Coronary artery (tissue), 2 donors: Measurements from ENCODE around the gene ZDHHC14.

Experiments
- DNase-seq: peaks from one replicate; pipeline ENCODE4 v3.0.0-alpha.2; 2017; ENCODE audit warnings: low spot score
- H3K27ac ChIP-seq, 2 donors: fragments of 200-600 bp; sonication (generic); one replicate each; pipeline ENCODE4 v1.5.1; 2016 to 2019
- H3K4me3 ChIP-seq: fragments of 200-600 bp; sonication (generic); 2 replicates; pipeline ENCODE4 v1.5.1; 2016; ENCODE audit warnings: mild to moderate bottlenecking, moderate library complexity
- CTCF ChIP-seq: fragments of 200-600 bp; sonication (generic); IDR thresholded peaks from one replicate; pipeline ENCODE4 v1.5.1; 2019; ENCODE audit warnings: antibody characterized with exemption

The ZDHHC14 gene

GRCh38 chr6:157396026-157396425 is 15.0 kb downstream of the ZDHHC14 start:
- Histone ChIP-seq H3K4me3 (no peak overlapping the region), H3K27ac (no peak overlapping the region)
- no peak for TF ChIP-seq CTCF
- DNase-seq, result no peak

GRCh38 chr6:157397660-157398059 is 16.7 kb downstream of the ZDHHC14 start:
- no peak for TF ChIP-seq CTCF
- Histone ChIP-seq H3K27ac (no peak overlapping the region), H3K4me3 (no peak overlapping the region)
- DNase-seq, result no peak

GRCh38 chr6:157398151-157398550 is 17.2 kb downstream of the ZDHHC14 start:
- no peak overlapping the region for H3K4me3 ChIP-seq
- no peak for TF ChIP-seq CTCF
- H3K27ac ChIP-seq, result no peak overlapping the region
- DNase-seq, result no peak

- TF ChIP-seq CTCF, result no peak
- DNase-seq, result no peak
- Histone ChIP-seq H3K4me3 (no peak overlapping the region), H3K27ac (no peak overlapping the region)
Observed at GRCh38 chr6:157400676-157401075, 19.7 kb downstream of the ZDHHC14 start.

GRCh38 chr6:157401734-157402338 is 20.8 kb downstream of the ZDHHC14 start:
- DNase-seq, result no peak
- H3K27ac ChIP-seq, result no peak overlapping the region
- no peak for TF ChIP-seq CTCF
- no peak overlapping the region for H3K4me3 ChIP-seq

- H3K4me3 ChIP-seq, result no peak overlapping the region
- TF ChIP-seq CTCF, result no peak
- H3K27ac ChIP-seq, result no peak overlapping the region
- DNase-seq, result no peak
Observed at GRCh38 chr6:157402996-157403685, 22.2 kb downstream of the ZDHHC14 start.

- no peak overlapping the region for H3K27ac ChIP-seq
- TF ChIP-seq CTCF, result no peak
- DNase-seq, result no peak
- H3K4me3 ChIP-seq, result no peak overlapping the region
Observed at GRCh38 chr6:157403686-157404051, 22.7 kb downstream of the ZDHHC14 start.
